Activated CD4-positive, alpha-beta T cell treated with anti-CD3 and anti-CD28 coated beads, Interleukin-2, amount 50 U/mL, for 4 hours (primary cell): ENCODE data around the gene DCLK2.

Experiments used
- DNase-seq, 2 experiments: peaks; one replicate each; pipeline ENCODE4 v3.0.0-alpha.2; 2020

The DCLK2 gene

DNA sequence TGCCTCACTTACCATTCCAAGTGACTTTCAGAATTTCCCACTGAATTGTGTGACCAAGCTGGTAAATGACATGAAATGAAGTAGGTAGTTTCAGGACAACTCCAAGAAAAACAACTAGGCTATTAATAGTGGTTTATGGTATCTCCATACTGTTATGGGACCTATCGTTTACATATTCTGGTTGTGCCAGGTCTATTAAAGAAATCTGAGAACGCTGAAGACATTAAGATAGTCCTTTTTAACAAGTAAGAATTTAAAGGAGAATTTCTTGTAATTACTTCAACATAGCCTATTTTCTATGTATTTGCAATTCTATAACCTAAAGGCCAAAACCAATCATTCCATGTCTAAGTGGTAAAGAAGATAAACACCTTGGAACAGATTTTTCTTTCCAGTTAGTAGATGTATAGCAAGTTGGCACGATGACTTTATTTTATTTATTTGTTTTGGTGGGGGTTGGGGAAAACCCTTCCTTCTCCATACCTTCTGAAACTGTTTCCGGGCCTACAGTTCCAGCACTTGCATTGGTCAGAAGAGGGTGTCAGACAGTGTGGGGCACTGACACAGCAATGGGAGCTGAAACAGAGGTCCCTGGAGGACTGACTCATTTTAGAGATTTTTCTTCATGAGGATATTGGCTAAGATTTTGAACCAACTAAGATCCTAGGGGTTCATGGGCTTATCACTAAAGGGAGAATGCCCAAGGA is 7.6 kb upstream of the DCLK2 start:
- DNase-seq: no peak

DNA sequence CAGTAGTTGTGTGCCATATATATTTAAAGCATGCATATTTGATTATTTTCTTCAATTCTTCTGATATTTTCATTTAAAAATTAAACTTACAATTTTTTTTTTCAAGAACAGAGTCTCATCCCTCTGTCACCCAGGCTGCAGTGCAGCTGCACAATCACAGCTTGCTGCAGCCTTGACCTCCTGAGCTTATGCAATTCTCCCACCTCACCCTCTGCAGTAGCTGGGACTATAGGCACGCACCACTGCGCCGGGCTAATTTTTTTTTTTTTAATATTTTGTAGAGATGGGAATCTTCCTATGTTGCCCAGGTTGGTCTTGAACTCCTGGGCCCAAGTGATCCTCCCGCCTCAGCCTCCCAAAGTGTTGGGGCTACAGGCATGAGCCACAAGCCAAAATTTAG is 5.8 kb upstream of the DCLK2 start:
- no peak for DNase-seq

DNA sequence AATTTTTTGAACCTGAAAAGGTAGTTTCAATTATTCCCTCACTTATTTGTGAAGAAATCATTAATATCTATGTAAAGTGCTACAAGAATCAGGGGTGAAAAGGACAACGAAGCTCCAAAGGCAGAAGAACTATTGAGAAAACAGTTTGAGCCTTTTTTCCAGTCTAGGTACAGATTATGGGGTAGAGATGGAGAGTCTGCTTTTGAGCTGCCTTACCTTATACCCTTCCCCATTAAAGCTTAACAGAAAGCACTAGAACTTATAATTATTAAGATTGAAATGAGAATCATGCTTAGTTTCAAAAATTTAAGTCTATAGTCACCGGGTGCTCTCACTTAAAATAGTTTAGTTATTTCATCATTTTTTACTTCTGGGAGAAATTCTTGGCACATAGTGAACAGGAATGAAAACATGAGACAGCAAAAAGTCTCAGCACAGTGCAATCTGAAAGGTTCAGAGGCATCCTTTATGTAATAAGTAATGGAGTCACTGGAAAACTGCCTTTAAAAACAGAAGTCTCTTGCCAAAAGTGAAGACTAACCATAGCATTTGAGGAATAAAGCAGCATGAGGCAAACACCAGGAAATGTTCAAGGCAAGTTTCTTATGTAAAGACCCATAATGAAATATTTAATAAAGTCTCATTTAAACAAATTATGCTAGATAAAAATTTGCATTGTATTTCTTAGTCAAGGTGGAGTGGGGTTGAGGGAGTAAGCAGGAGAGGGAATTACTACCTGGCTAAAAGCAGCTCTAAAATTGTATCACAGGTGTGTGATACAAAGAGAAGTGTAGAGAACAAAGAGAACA is 5.1 kb upstream of the DCLK2 start:
- no peak for DNase-seq

DNA sequence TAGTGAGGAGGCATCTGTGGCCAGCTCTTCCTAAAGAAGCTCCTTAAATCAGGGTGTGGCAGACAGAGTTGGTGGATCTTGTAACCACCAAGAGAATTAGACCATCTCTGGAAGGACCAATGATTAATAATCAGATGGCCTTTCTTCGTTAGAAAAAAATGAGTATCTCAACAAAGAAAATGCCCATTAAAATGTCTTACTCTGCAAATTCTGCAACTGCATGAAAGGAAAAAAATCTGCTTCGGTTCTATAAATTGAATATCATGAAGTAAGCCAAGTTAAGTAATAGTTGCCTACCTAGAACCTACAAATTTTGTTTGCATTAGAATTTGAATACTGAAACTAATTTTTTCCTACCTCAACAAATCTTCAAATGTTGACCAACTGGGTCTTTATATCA is 4.2 kb upstream of the DCLK2 start:
- no peak for DNase-seq

DNA sequence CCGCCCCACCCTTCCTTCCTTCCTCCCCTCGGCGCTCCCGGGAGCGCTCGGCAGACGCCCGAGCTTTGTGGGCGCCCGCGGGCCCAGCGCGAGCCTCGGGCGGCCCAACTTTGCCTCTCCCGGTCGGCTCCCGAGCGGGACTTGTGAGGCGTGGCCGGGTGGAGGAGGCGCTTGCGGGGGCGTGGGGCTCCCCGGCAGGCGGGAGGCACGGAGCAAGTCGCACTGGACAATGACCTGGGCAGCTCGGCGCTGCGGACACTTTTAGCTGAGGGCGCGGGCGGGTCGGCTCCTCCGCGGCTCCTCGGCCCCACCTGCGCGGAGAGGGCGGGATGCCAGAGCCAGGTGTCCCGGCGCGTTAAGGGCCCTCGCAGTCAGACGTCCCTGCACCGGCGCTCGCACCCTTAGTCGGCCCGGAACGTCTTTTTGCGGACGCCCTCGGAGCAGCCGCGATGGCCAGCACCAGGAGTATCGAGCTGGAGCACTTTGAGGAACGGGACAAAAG is 385 bp downstream of the DCLK2 start:
- DNase-seq: no peak

DNA sequence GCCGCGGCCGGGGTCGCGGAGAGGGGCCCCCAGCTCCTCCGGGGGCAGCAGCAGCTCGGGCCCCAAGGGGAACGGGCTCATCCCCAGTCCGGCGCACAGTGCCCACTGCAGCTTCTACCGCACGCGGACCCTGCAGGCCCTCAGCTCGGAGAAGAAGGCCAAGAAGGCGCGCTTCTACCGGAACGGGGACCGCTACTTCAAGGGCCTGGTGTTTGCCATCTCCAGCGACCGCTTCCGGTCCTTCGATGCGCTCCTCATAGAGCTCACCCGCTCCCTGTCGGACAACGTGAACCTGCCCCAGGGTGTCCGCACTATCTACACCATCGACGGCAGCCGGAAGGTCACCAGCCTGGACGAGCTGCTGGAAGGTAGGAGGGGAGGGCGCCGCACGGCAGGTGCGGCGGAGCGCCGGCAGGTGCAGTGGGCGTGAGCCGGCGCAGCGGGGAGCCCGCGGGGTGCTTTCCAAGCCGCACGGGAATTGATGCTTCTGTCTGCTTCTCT is 886 bp downstream of the DCLK2 start:
- no peak for DNase-seq

DNA sequence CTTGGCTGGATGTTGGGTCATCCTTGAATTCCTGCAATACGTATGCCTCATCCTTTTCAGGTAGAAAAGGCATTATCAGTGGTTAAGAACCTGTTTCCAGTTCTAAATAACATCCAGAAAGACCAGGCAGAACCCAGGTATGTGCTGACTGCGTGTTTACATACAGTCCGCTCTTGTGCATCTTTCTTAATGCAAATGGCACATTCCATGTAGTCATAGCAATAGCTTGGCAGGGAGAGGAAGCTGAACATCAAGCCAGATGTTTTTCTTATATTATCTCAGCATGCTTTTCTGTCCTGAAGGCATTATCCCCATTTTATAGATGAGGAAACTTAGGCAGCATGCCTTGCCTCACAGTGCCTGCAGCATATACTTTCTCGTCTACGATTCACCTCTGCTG is 2.1 kb downstream of the DCLK2 start:
- DNase-seq: no peak

DNA sequence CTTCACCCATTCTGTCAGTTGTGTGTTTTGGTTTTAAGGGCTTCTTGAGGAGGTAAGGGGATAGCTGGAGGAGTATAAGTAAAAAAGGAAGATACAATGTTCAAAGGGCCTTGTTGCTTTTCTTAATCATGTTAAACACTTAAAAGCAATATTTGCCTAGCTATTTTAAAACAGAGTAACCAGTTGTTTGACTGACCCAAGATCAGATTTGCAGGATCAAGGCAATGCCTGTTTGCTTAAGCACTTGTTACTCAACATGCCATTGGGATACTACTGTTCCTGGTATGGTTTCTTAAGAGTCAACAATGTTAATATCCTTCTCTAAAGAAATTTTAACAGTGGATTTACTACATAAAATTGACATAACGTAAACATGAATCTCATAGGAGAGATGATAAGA is 2.6 kb downstream of the DCLK2 start:
- DNase-seq: no peak

DNA sequence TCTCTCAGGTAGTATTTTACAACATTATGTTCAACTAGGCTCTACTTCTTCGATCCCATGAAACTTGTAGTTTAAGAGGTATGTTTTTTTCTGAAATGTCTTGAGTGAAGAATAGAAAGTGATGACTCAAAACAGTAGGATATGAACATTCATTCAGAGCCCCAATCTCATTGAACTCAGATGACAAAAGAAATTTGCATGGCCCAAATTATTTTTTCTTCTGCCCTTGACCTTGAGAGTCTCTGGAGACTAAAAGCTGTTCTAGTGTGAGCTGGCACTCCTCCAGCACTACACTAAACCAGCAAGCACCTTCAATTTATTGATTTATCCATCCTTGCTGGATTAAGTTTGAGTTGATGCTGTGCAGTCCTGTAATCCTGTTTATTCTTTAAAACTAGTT is 4.0 kb downstream of the DCLK2 start:
- DNase-seq: no peak

DNA sequence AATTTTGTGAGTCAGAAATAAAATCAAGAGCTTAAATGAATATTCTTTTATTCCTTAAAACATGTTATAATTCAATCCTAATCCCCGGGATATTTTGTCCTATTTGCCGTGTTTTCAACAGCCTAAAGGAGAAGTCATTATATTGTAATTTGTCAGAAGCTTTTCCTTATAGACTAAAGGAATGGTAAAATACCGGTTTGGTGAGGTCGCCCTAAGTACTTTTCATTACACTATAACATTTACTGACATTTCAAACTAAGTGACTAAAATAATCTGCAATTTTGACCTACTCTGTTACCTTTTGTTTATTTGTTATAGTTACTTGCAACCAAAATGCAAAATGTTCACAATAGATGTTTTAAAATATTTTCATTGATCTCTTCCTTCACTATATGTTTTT is 8.8 kb downstream of the DCLK2 start:
- DNase-seq: no peak

DNA sequence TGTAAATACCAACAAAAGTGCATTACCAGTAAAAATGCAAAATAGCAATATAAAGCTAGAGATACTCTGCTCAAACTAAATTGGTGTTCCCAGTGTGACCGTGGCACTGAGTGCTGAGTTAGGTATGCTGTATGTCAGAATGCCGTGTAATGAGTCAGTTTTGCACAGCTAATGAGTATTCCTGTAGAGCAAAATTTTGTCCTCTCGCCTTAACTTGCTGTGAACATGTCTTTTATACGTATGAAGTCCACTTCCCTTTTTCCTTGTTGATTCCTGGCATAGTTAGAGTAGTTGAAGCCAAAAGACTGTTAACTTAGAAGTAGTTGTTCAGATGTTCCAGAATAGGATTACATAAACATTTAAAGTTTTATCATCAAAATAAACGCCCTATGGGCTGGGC is 11.5 kb downstream of the DCLK2 start:
- no peak for DNase-seq

DNA sequence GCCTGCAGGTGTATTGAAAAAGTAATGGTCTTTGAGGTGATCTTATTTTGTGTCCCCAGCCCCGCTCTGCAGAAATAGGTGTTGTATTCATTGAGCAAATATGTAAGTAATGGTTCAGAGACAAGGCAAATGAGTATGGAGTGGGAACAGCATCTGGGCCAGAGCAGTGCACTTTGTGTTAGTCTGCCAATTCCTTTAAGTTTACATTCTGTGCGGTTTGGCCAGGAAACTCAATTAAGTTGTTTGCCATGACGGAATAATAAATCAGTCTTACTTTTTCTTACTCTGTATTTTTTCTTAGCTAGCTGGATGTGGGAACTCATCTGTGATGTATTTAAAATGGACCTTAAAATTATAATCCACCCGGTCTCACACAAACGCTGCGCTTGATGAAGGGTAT is 12.6 kb downstream of the DCLK2 start:
- DNase-seq: no peak

DNA sequence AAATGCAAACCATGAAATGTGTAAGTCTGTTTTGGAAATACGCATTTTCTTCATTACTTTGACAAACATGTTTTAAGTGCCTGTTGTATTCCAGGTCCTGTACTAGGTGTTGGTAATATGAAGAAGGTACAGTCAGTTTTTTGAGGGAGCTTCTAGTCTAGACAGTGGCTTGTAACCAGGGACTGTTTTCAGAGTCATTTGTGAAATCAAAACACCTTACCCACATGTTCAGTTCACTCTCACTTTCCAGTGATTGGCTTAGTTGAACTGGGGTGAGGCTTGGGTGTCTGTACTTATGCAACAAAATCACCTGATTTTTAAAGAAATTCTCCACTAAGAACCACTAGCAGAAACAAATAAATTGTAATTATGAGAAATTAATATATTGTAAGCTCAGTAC is 16.4 kb downstream of the DCLK2 start:
- no peak for DNase-seq

DNA sequence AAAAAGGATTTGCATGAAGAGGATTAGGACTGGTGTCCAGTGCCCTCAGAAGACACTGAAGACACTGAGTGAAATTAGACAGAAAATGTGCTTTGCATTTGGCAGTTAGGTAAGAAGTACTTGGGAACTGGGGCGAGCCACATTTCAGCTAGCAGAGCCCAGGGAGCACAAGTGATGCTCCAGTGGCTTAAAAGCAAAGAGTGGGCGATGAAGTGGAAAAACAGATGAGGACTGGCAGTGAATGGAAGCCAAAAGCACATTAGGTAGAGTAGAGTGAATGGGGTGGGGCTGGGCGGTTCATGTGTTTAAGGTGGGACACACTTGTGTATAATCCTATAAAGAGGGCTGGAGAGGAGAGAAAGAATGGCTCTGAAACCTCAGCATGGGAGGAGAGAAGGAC is 18.4 kb downstream of the DCLK2 start:
- DNase-seq: no peak

DNA sequence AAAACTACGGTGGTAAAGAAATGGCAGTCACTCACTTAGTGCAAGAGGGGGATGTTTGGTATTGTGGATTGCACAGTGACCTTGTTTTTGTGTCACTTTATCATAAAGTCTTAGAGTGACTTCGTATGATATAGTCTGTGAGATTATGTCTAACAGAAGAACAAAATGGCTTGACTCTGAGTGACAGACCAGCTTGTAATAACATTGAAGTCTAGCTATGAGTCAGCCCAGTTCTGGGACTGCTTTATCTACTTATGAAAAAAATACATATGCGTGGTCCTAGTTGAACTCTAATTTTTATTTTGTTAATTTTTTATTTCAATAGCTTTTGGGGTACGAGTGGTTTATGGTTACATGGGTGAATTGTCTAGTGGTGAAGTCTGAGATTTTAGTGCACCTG is 20.0 kb downstream of the DCLK2 start:
- no peak for DNase-seq

DNA sequence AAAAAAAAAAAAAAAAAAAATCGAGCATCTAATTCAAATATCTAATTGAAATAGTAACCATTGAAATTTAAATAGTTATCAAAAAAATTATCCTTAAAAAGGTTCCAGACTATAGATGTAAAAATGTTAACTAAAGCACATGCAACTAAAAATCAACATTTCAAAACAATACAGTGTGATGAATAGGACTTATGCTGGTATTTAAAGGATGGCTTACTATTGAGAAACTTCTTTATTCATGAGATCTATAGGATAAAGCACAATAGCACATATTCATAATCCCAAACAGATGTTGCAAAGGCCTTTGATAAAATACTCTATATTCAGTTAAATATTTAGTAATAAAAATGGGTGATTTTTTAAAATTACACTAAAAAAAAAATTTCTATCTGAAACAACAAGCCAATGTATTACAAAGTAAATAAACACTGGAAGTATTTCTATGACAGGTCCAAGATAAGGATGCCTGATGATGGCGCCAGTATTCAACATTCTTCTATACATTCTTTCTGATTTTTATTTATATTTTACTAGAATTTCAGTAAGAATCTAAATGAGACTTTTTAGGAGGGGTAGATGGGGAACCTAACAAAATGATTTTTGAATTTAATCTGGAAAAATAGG is 26.3 kb downstream of the DCLK2 start:
- DNase-seq: no peak

DNA sequence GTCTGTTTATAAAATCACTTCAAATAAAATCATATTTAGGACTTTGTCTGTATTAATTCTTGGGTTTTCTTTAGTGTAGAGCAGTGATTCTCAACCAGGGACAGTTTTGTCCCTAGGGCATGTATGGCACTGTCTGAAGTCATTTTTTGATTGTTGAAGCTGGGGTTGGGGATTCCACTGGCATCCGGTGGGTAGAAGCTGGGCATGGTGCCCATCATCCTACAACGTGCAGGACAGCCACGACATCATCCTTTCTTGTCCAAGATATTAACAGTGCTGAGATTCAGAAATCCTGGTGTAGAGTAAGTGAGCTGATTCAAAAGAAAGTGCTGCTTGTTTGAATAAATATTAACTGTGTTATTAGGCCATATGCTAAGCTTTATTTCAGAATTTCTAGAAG is 28.6 kb downstream of the DCLK2 start:
- no peak for DNase-seq

DNA sequence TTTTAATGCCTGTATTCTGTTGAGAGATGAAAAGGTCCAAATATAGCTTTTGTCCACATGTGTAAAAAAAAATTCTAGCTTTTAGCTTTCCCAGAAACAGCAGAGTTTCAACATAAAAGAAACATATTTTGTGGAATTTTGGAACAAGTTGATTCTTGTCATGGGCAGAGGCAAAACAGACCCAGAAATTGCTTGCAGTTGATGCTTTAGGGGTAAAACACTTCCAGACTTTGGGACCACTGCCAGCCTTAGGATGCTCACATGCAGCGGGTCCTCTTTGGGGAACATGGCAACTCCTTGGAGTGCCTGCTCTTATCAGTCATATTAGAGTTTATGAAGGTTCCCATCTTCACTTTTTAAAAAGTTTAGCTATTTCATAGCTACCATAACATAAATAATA is 30.4 kb downstream of the DCLK2 start:
- no peak for DNase-seq

DNA sequence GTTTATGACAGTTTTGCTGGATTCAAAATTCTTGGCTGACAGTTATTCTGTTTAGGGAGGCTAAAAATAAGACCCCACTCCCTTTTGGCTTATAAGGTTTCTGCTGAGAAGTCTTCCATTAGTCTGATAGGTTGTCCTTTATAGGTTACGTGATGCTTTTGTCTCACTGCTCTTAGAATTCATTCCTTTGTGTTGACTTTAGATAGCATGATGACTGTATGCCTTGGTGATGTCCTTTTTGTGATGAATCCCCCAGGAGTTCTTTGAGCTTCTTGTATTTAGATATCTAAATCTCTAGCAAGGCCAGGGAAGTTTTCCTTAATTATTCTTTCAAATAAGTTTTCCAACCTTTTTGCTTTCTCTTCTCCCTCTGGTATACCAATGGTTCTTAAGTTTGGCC is 36.4 kb downstream of the DCLK2 start:
- no peak for DNase-seq

DNA sequence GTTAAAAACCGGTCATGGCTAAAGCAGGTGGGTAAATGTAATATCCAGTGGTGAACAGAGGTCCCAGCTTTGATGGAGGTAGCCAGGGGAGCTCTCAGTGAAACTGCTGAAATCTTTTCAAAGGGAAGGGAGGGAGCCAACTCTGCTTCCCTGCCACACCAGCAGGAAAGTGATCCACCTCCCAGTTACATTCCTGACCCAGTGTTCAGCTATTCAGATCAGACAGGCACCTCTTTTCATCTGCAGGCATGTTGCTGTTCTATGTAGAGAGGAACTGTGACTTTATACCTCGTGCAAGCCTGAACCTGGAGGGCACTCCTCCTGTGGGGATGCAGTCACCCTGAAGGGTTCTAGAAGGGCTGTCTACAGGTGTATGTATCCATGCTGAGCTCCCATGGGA is 37.6 kb downstream of the DCLK2 start:
- DNase-seq: no peak

DNA sequence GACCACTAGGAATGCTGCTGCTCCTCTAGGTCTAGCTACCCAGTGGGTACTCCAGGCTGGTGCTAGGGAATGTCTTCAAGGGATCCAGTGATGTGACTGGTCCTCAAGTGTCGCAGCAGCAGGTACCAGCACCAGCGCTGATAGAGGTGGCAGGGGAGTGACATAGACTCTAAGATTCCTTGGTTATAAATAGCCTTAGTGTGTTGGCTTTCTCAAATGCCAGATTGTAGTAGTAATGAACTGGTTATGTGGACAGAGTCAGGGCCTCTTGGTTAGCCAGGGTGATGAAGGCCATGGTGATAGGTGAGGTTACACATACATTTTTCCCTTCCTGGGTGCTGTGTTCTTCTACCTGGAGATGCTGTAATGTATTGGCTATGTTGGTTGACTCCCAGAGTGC is 38.3 kb downstream of the DCLK2 start:
- no peak for DNase-seq

DNA sequence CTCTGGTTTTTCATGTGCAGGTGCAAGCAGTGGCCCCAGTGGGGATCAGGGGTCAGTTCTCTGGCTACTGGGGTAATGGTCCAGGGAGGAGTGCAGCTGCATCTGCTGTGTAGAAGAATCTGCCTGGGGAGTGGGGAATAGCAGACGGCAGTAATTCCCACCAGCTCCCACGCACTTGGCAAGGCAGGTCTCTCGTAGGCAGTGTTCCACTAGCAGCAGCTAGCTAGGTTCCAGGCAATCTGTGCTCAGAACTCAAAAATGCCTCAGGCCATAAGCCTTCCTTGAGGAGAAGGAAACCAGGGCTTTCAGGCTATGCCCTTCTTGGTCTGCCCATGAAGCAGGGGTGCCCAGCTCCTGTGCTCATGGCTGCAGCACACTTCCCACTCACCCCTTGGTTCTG is 38.8 kb downstream of the DCLK2 start:
- no peak for DNase-seq

DNA sequence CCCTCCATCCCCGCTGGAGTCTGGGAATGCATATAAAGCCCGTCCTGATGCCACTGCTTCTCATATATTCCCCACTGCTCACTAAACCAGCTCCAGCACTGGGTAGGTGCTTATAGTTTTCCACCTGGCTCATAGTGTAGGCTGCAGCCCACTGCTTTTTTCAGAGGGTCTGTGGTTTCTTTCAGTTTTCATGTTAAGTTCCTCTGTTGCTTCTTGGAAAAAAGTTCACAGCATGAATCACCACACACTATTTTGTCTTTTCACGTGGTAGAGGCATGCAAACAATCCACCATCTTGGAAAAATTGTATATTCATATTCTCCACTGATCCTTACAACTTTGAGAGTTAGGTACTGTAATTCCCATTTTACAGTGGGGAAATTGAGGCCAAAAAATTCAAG is 39.4 kb downstream of the DCLK2 start:
- no peak for DNase-seq

DNA sequence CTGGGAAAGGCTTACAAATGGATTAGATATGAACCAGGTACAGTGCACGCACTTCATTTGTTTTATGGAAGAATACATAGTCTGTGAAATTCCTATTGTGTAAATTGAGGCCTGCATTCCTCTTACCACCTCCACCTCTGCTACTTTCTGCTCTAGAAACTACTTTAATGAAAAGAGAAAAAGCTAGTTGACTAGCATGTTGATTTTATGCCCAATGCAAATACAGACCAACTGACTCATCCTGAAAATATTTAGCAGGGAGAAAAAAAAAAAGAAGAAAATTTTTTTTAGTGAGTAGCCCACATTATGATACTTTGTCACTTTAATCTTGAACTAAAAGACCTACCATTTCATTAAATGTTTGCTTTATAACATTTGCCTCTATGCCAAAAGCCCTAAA is 41.2 kb downstream of the DCLK2 start:
- no peak for DNase-seq
